Hematopoietic multipotent progenitor cell treated with erythropoietin and hydrocortisone succinate and interleukin-3 and kit ligand, for 4 days (in vitro differentiated cells): ENCODE measurements around the gene S1PR3.

Experiments
- DNase-seq: peaks from one replicate; pipeline ENCODE4 v3.0.0-alpha.2; 2015

The S1PR3 gene

DNA sequence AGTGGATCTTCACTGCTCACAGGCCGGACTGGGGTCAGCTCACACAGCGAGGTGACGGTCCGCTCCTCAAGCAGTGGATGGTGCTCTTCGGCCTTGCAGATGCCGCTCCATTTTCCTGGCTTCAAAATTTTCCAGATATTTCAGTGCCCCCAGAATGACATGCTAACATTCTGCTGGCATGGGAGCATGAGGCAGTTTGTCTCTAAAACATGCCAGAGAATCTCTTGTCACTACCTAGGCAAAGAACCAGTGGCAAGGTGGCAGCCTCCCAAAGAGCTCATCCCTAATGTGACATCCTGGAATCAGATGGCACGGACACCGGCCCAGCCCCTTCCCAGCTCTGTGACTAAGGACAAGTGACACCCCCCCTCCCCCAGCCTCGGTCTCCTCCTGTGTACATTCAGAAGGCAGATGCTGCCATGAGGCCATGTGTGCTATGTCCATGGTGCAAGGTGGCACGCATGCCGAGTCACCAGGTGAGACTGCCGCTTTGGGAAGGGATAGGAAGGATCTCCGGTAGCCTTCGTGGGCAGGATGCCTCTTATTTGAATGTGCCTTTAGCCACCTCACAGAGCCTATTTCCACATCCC, 2.7 kb downstream of the S1PR3 start:
- DNase-seq = no peak

DNA sequence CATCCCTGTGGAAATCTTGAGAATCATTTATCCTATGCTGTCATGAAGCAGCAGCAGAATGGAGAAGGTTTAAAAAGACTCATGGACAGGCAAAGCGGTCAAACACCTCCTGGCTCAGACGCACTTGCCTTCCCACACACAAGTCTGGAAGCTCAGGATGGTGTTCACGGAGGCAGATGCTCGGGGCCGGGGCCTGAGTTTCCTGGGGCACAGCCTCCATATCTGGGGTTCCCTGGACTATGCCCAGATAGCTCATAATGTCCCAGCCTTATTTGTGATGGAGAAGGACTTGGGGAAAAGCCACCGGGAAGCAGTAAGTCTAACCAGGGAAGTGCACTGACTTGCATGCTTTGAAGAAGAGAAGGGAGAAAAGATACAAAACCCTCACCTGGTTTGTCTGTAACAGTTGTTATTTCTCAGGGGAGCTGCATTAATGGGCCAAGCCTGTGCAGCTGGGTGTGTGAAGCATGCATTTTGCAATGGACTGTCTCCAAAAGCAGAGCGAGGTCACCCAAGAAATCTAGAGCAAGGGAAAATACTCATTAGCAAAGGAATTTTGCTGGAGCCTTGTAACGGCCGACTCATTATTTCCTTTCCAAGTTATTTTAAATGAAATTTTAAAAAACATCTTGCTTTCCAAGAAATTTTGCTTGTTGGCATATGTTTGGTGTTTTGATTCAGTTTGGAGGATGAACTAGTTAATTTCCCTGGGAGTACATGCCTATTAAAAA, 3.4 kb downstream of the S1PR3 start:
- no peak for DNase-seq

DNA sequence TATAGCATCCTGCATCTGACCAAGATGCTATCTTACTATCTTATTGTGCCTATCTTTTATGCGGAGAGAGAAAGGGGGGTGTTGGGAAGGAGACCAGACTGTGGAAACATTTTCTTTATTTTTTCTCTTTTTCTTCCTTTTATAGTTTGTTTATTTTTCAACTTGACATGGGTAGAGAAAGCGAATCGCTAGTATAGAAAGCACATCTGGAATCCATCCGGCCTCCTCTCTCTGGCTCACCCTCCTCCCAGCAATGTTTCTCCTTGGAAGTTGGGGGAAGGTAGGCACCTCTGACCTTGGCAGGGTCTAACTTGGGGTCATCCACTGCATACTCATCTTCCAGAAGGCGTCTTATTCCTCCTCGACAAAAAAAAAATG, 3.9 kb downstream of the S1PR3 start:
- no peak for DNase-seq

DNA sequence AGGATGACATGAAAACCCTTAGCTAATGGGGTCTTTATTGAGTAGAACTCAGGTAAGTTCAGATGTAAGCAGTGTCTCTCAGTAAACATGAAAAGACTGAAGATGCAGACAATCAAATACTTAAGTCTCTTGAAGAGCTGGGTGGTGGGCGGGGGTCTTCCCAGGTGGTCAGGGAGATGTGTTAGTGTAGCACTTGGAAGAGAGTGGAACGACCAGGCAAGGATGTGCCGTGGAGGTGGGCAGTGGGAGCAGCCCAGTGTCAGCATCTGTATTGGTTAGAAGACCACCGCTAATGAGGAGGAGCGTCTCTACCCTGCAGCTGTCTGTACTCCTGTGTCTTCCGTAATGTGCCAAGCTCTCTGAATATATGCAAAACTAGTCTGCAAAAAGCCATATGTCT, 4.4 kb downstream of the S1PR3 start:
- no peak for DNase-seq

DNA sequence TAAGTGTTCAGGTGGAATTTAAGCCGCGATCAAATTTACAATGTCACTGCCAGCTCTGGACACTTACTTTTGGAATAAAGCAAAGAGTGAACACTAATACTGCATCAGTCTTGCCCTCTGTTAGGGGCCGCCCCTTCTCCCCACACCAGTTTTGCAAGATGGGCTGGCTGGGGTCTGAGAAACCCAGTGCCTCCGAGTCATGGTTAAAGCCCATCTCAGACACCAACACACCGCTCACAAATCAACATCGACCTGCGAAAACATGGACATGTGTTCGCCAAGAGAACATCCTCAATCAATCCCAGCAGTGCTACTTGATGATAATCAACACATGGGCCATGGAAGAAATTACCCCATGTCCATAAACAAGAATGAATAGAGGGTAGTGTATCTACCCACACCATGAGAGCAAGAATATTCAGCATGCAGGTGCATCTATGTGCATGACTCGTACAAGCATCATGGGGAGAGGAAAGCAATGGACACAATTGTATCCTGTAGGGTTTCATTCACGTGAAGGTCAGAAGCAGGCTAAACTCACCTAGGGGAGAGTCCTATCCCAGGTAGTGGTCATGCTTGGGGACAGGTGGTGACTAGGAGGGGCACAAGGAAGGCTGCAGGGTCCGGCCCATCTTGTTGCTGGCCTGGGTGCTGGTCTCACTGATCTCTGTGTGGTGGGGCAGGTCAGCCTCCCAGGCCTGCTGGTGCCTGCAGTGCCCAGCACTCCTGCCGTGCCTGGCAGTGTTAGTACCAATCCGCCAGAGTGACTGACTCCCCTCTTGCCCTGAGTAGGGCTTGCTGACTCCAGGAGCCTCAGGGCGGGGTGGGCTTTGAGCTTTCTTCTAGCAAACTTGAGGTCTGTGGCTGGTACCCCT, 5.0 kb downstream of the S1PR3 start:
- no peak for DNase-seq

DNA sequence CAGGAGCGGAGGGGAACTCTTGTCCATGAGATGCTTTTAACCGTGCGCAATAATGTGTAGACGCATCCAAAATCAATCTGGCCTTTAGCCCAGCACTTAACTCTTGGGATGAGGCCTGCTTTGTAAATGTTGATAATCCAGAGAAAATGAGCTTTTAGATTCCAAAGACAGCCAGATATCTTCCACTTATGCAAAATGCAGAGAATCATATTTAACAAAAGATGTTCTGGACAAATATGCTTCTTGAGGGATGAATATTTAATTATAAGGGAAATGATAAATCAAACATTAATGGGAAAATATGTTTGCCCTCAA, 5.6 kb downstream of the S1PR3 start:
- DNase-seq = no peak

DNA sequence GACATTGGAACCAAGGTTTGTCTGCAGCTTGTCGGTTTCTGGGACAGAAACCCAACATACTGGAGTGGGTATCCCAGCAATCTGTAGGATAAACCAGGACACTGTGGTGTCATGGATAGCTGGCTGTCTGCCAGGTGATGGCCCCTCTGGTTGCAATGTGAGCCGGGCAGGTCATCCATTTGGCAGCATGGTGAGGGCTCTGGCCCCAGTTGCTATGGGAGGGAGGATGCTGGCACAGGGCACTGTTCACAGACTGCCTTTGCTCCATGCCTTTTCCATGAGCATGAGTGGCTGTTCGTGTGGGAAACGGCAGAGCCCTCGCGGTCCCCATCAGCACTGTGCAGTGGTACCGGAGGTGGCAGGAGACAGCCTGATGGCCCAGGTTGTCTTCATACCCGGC, 6.4 kb downstream of the S1PR3 start:
- no peak for DNase-seq

DNA sequence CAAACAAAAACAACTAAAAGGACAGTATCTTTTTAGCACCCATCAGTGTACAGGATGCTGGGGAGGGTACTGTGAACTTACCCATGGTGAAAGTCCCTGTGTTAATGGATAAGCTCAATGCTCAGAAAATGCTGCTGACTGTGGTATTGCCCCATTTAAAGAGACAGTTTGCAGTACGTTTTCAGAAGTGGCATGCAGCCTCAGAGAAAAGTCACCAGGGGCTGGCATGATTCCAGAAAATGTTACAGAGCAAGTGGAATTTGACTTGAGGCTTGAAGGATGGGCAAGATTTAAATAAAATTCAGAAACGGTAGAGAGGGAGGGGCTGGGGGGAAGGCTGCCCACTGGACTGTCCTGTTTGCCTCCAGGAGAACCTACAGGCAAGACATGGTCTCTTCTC, 7.2 kb downstream of the S1PR3 start:
- peak; percentile 28 for DNase-seq

DNA sequence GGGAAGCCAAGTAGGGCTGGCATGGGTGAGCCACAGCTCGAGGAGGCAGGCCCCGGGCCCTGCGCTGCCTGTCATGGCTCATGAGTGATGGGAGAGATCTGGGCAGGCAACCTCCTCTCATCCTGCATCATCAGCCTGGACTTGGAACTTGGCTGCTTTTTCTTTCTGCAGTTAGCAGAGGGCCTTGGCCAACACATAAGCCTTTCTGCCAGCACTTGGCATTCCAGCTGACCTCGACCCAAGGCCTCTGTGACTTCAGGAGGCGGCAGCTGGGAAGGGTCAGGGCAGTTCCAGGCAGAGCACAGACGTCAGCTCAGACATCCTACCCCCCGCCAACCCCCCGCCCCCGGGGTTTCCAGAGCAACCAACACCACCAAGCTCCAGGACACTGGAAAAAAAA, 7.6 kb downstream of the S1PR3 start:
- DNase-seq = no peak

DNA sequence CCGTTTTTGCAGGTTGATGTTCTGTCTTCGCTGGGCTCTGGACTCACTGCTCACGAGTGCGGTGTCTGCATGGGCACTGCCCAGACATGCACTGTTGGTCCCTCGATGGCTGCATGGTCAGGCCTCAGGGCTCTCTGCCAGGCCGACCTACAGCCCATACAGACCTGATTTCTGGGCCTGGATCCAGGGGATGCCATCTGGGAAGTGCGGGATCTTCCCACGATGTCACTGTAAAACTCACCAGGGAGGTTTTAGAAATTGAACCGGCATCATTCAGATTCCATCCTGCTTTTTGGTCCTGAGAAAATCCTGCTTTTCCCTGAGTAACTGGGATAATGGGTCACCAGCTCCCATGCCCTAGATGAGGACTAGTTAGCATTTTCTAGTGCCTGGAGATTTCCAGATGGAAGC, 9.1 kb downstream of the S1PR3 start:
- no peak for DNase-seq

DNA sequence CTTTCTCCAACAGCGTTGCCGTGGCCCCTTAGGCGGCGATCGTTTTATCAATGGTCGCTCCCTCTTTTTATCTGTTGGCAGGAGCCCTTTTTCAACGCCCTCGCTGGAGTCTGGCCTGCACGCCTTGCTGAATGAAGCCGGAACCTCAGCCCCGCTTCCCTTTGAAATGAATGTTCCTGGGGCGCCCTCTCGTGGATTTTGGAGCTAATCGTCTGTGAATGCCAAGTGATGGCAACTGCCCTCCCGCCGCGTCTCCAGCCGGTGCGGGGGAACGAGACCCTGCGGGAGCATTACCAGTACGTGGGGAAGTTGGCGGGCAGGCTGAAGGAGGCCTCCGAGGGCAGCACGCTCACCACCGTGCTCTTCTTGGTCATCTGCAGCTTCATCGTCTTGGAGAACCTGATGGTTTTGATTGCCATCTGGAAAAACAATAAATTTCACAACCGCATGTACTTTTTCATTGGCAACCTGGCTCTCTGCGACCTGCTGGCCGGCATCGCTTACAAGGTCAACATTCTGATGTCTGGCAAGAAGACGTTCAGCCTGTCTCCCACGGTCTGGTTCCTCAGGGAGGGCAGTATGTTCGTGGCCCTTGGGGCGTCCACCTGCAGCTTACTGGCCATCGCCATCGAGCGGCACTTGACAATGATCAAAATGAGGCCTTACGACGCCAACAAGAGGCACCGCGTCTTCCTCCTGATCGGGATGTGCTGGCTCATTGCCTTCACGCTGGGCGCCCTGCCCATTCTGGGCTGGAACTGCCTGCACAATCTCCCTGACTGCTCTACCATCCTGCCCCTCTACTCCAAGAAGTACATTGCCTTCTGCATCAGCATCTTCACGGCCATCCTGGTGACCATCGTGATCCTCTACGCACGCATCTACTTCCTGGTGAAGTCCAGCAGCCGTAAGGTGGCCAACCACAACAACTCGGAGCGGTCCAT, 10.0 kb downstream of the S1PR3 start:
- DNase-seq = peak; percentile 93

DNA sequence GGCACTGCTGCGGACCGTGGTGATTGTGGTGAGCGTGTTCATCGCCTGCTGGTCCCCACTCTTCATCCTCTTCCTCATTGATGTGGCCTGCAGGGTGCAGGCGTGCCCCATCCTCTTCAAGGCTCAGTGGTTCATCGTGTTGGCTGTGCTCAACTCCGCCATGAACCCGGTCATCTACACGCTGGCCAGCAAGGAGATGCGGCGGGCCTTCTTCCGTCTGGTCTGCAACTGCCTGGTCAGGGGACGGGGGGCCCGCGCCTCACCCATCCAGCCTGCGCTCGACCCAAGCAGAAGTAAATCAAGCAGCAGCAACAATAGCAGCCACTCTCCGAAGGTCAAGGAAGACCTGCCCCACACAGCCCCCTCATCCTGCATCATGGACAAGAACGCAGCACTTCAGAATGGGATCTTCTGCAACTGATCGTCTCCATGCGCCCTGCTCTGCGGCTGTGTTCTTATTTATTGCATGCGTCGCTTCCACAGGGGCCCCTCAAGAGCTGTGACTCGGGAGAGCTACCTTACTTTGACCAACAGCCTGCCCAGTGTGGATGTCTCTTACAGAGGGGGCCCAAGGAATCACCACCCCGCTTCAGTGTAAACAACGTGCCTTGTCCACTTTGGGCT, 10.8 kb downstream of the S1PR3 start:
- DNase-seq = no peak

DNA sequence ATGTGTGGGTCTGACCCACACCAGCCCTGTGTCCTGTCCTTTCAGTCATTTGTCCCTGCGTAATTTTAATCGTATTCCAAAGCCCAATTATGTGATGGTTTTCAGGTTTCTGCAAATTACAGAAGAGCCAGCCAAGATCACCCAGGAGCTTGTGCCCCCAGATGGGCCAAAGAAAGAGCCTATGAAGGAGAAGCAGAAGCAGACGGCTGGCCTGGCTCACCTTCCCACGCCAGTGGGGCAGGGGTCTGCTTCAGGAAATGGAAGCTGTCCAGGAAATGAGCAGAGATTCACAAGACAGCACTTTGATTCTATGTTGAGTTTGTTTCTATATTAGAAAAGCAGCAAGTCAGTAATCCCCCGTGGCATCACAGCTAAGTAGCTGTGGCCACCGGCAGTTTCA, 11.7 kb downstream of the S1PR3 start:
- no peak for DNase-seq

DNA sequence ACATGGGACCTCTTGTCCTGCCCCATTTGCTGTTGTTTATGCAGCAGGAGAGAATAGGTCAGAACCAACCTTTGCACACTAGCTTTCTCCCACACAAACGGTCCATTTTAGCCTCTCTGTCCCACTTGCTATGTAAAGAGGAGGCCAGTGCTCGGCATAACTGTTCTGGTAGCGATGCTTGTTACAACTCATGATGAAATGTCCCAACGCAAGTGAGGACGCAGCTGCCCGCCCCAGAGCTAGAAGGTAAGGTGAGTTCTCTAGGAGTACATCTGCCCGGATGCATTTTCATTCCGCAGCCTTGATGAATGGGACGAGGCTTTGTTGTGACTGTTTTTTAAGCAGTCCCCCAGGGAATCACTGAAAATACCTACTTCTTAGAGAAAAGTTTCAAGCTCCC, 14.1 kb downstream of the S1PR3 start:
- DNase-seq = no peak

DNA sequence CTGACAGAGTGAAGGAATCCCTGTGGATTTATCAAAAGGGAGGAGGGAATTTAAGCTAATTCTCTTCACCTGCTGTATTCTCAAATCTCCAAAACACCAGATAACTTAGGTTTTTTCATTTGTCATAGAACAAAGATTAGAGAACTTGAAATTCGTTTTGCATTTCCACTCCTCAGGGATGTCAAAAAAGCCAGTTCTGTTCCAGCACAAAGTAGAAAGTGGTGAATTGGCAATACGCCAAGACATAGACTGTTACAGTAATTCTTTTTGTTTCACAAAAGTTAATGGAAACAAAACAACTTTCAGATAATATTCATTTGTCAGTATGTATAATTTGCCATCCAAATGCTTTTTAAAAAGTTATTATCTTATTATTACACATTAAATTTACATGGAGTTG, 15.0 kb downstream of the S1PR3 start:
- DNase-seq = peak; percentile 6

DNA sequence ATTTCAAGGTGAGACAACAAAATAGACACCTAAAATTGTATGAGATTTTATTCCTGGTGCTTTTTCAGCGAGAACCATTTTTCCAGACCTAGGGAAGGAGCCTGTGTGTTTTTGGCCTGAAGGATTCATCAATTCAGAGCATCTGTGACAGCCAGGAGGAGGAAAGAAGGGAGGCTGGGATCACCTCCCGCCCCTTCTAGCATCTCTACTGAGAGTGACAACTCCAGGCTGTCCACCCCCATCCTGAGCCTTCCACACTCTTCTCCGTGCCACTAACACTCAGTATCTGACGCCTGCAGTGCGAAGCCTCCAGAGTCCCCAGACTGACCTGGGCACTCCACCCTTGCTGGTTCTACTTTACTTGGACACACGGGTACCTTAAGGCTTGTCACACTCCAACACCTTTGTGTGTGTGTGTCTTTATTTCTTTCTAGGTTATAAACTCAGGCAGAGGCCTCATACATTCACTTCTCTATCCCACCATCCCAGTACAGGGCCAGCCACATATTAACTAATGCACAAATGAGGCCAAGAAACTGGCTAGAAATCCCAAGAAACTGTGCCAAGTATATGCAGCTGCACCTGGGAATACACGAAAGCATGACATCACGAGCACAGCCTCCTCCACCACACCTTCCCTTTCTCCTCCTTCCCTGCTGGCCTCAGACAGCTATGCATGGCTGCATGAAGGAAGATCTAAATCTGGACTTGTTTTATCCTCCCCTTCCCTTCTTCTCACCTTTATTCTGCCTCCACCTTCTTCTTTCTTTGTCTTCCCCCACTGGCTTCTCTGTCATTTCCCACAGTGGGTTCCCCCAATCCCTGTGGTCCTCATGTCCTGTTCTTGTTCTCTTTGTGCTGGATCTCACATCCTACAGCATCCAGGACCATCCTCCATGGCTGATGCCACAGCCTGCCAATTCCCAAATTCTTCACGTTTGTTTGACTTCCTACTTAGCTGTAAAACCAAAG, 16.0 kb downstream of the S1PR3 start:
- DNase-seq = no peak

DNA sequence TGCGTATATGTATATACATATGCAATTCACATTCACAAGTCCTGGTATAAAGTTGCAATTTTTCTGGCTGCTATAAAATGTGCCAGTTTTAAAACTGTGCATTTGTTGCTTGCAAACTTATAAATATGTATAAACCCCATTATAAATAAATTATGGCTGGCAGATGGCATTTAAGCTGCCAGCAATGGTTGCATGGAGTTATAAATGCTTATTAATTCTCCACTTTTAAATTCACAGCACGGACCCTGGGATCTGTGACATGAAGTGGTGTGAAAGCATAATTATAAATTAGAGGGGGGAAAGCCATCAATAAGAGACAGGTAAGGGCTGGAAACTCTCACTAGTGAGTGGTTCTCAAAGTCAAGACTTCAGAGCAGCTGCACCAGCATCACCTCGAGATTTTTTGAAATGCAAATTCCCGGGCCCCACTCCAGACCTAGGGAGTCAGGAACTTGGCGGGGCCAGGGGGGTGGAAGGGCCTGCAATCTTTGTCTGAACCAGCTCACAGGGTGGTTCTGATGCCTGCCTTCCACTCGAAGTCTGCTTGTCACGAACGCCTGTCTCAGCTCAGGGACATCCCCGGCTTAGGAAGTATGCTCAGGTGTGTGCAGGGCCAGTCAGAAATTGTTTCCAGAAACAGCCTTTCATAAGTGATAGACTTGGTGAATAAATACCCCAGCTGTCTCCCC, 16.9 kb downstream of the S1PR3 start:
- no peak for DNase-seq

DNA sequence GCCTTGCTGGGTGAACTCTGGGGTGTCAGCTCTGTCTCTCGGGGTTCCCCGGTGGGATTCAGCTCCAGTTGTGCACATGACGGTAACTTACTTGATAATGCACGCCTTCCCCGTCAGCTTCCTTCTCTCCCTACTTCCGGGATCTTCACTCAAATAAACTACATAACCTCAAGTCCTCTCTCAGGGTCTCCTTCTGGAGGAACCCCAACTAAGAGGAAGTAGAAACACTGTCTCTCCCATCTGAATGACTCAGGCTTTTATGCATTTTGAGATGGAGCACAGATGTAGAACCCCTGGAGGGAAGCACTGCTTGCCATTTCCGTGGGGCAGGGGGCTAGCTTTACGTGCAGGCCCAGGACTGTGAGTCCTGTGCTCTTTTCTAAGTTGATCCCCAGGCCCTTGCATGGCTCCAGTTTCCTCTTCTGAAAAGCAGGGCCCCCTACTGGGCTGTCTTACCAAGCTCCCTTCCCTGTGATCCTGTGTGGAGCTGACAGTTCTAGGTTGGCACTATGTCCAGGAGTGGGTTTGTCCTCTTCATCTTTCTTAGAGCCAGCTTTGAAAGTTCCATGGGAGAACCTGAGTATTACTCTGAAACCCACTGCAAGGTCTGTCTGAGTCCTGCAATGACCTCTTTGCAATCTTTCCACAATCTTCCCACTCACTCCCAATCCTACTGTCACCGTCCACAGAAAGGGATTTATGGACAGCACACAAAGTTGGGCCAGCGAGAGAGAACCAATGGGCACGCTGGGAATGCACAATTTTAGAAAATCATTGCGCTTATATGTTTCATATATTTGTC, 17.7 kb downstream of the S1PR3 start:
- peak; percentile 37 for DNase-seq

DNA sequence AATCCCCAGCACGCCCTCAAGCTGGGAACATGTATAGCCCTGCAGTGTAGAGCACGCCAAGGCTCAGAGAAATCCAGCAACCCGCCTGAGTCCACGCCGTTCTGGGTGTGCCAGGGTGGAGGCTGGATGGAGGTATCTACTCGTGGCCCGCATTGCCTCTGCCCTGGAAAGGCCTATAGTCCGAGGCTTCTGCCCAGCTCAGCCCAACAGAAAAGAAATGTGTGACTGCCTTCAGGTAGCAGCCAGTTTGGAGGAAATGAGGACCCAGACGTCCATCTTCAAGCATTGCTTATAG, 18.2 kb downstream of the S1PR3 start:
- no peak for DNase-seq

DNA sequence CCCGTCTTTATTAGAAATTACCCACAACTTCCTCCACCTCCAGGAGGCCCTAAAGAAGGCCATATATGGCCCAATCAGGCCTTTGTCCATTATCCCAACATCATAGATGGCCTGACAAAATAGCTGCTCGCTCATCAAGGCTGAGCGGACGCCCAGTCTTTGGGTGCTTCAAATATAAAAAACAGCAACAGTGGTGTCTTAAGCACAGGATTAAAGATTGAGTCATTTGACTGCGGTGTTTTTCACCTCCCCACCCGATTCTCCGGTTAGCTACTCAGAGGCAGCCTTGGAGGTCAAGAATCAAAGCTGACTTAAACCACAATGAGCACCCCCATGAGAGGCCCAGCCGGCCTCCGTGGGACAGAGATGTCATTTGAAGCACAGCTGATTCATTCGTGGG, 18.8 kb downstream of the S1PR3 start:
- DNase-seq = no peak
